Glutamatergic neuron (in vitro differentiated cells): ENCODE measurements around the gene LDLRAD4. TPM values are rescaled to one million over a fixed set of nuclear protein-coding genes. Genes with fewer than 3 reads are reported as not detected.

Experiments used
- DNase-seq: peaks from one replicate; pipeline ENCODE4 v3.0.0; 2022
- H3K27ac Mint-ChIP-seq: one replicate; pipeline ENCODE4 v1.8.0; 2020; ENCODE audit warnings: mild to moderate bottlenecking, mixed read lengths, inconsistent platforms; ENCODE audit not compliant: unreplicated experiment
- H3K27me3 Mint-ChIP-seq: one replicate; pipeline ENCODE4 v1.8.0; 2020; ENCODE audit warnings: mild to moderate bottlenecking, moderate library complexity, mixed read lengths, inconsistent platforms; ENCODE audit not compliant: unreplicated experiment
- H3K36me3 Mint-ChIP-seq: one replicate; pipeline ENCODE4 v1.8.0; 2020; ENCODE audit warnings: mild to moderate bottlenecking, mixed read lengths, inconsistent platforms; ENCODE audit not compliant: unreplicated experiment
- H3K4me1 Mint-ChIP-seq: one replicate; pipeline ENCODE4 v1.8.0; 2020; ENCODE audit warnings: mild to moderate bottlenecking, low read depth, mixed read lengths, inconsistent platforms; ENCODE audit not compliant: unreplicated experiment
- H3K4me3 Mint-ChIP-seq: one replicate; pipeline ENCODE4 v1.8.0; 2020; ENCODE audit warnings: mild to moderate bottlenecking, mixed read lengths, inconsistent platforms; ENCODE audit not compliant: unreplicated experiment
- H3K9me3 Mint-ChIP-seq: one replicate; pipeline ENCODE4 v1.8.0; 2020; ENCODE audit warnings: mild to moderate bottlenecking, moderate library complexity, mixed read lengths, inconsistent platforms; ENCODE audit not compliant: unreplicated experiment
- total RNA-seq: library from RNA; stranded (reverse); fragmentation: NEBNext Ultra II Directional; extraction: Animal tissue kit (Norgen Biotek cat#: 25700); gene quantifications from one replicate; pipeline ENCODE4 v1.2.1, GENCODE V29; 2021; ENCODE audit not compliant: unreplicated experiment
- TF ChIP-seq, protein P1 (sequence below): fragments of 200-600 bp; sonication (generic); IDR thresholded peaks from one replicate; pipeline ENCODE4 v1.5.0; 2021; ENCODE audit not compliant: partially characterized antibody, unreplicated experiment

The LDLRAD4 gene
- total RNA-seq, 1 donor from 2014 or later, result 0.29 TPM

DNA sequence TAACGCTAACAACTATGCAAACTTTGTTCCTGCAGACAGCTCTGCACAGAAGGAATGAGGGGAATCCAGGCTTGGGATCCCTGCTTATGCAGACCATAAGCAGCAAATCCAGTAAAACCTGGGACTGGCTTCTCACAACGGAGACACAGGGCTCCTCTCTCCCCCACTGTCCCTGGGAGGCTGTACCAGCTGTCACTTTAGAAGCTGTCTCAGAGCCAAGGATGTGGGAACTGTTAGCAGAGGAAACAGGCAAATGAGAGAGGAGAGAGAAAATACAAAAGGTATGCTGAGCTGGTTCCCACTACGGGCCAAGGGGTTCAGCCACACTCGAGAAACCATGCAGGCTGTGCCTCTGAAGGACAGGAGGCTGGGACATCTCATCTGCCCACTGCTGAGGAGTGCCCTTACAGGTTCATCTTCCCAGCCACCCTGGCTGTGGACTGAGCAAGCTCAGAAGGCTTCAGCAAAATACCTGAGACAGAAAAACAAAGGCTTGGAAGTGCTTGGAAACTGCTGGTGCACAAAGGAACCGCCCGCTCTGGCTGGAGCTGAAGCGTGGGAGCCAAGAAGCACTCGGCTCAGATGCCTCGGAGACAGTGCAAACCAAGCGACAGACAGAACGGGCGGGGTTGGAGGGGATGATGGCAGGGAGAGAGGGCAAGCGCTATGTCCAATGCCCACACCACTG is 435.3 kb downstream of the LDLRAD4 start:
- no peaks in the 10 kb centered on the region for H3K9me3 Mint-ChIP-seq
- DNase-seq, result no peak
- TF ChIP-seq, protein P1, sequence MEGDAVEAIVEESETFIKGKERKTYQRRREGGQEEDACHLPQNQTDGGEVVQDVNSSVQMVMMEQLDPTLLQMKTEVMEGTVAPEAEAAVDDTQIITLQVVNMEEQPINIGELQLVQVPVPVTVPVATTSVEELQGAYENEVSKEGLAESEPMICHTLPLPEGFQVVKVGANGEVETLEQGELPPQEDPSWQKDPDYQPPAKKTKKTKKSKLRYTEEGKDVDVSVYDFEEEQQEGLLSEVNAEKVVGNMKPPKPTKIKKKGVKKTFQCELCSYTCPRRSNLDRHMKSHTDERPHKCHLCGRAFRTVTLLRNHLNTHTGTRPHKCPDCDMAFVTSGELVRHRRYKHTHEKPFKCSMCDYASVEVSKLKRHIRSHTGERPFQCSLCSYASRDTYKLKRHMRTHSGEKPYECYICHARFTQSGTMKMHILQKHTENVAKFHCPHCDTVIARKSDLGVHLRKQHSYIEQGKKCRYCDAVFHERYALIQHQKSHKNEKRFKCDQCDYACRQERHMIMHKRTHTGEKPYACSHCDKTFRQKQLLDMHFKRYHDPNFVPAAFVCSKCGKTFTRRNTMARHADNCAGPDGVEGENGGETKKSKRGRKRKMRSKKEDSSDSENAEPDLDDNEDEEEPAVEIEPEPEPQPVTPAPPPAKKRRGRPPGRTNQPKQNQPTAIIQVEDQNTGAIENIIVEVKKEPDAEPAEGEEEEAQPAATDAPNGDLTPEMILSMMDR, result no peak
- H3K4me3 Mint-ChIP-seq, result no peak overlapping the region
- H3K27ac Mint-ChIP-seq, result no peak overlapping the region
- H3K27me3 Mint-ChIP-seq, result no peaks in the 10 kb centered on the region
- peaks cover 18% of the 10 kb centered on the region for H3K4me1 Mint-ChIP-seq
- H3K36me3 Mint-ChIP-seq, result no peaks in the 10 kb centered on the region

DNA sequence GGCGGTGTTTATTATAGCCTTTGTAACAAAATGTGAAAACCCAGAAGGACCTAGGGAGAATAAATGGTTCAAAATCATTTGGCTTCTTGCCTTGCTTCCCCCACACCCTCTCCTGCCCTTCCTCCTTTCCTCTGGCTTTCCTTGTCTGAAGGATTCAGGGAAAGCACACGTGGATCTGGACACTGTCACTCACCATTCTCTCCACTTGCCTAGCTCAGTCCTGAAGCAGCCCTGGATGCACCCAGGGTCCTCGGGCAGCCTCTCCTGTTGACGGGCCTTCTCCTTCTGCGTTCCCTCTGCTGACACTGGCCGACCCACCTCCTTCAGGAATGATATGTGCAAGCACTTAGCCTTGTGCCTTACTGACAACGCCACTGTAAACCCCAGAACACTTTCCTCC is 439.4 kb downstream of the LDLRAD4 start:
- Mint-ChIP-seq H3K27me3 (no peaks in the 10 kb centered on the region), H3K4me3 (no peak overlapping the region), H3K27ac (no peak overlapping the region), H3K36me3 (no peaks in the 10 kb centered on the region), H3K4me1 (peaks cover 21% of the 10 kb centered on the region), H3K9me3 (no peaks in the 10 kb centered on the region)
- DNase-seq, result no peak
- TF ChIP-seq, protein P1, result no peak

- TF ChIP-seq, protein P1, result no peak
- Mint-ChIP-seq H3K9me3 (no peaks in the 10 kb centered on the region), H3K4me3 (no peak overlapping the region), H3K4me1 (peaks cover 15% of the 10 kb centered on the region), H3K36me3 (no peaks in the 10 kb centered on the region), H3K27me3 (no peaks in the 10 kb centered on the region), H3K27ac (no peak overlapping the region)
- no peak for DNase-seq
These were observed 440.1 kb downstream of the LDLRAD4 start for GRCh38 chr18:13658436-13659204.

DNA sequence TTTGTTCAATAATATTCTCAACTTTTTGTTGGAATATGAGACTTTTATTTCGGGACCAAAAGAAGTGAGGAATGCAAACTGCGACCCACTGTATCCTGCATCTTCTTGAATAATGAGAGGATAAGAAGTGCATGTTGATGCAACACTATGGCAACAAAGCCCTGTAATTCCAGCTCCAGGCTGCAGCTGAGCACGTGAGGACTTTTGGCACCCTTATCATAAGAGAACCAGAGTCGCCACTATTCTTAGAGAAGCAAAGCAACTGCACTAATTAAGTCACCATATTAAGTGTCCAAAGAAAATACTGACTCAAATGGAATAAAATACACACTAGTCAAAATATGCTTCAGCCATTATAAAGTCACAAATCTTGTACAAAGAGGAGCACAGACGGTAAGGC is 441.9 kb downstream of the LDLRAD4 start:
- Mint-ChIP-seq H3K9me3 (no peaks in the 10 kb centered on the region), H3K27ac (no peak overlapping the region), H3K36me3 (no peaks in the 10 kb centered on the region), H3K4me3 (no peak overlapping the region), H3K4me1 (peaks cover 6% of the 10 kb centered on the region), H3K27me3 (no peaks in the 10 kb centered on the region)
- DNase-seq, result no peak
- TF ChIP-seq, protein P1, result no peak
